AG10803 (cell line): ENCODE measurements around the gene APOA5.

Experiments used
- DNase-seq: peaks from one replicate; pipeline ENCODE4 v3.0.0; 2010; ENCODE audit warnings: low read depth
- H3K4me3 ChIP-seq: 2 replicates; pipeline ENCODE4 v1.5.1; 2011; ENCODE audit warnings: mild to moderate bottlenecking, low read length, control low read depth
- CTCF ChIP-seq: conservative IDR thresholded peaks from 2 replicates; pipeline ENCODE4 v1.5.1; 2011; ENCODE audit warnings: mild to moderate bottlenecking, low read length, control low read depth, inconsistent platforms

The APOA5 gene

GRCh38 chr11:116831790-116832349 lies 40.2 kb upstream of the APOA5 start:
- no peak overlapping the region for H3K4me3 ChIP-seq
- no peak for DNase-seq
- no peak for TF ChIP-seq CTCF

GRCh38 chr11:116830184-116830912 lies 38.7 kb upstream of the APOA5 start:
- no peak for TF ChIP-seq CTCF
- H3K4me3 ChIP-seq: no peak overlapping the region
- DNase-seq: no peak

DNA sequence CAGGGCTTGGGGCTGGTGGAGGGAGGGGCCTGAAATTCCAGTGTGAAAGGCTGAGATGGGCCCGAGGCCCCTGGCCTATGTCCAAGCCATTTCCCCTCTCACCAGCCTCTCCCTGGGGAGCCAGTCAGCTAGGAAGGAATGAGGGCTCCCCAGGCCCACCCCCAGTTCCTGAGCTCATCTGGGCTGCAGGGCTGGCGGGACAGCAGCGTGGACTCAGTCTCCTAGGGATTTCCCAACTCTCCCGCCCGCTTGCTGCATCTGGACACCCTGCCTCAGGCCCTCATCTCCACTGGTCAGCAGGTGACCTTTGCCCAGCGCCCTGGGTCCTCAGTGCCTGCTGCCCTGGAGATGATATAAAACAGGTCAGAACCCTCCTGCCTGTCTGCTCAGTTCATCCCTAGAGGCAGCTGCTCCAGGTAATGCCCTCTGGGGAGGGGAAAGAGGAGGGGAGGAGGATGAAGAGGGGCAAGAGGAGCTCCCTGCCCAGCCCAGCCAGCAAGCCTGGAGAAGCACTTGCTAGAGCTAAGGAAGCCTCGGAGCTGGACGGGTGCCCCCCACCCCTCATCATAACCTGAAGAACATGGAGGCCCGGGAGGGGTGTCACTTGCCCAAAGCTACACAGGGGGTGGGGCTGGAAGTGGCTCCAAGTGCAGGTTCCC lies 38.0 kb upstream of the APOA5 start, which contains the start of gene APOC3:
Gene APOC3 (plus strand): TSS at position 383 of the 659 bp plus-strand sequence. CDS start 676 bp downstream, outside the sequence.
- TF ChIP-seq CTCF: no peak
- H3K4me3 ChIP-seq: no peak within 1 kb of the TSS
- peak; percentile 32 for DNase-seq

DNA sequence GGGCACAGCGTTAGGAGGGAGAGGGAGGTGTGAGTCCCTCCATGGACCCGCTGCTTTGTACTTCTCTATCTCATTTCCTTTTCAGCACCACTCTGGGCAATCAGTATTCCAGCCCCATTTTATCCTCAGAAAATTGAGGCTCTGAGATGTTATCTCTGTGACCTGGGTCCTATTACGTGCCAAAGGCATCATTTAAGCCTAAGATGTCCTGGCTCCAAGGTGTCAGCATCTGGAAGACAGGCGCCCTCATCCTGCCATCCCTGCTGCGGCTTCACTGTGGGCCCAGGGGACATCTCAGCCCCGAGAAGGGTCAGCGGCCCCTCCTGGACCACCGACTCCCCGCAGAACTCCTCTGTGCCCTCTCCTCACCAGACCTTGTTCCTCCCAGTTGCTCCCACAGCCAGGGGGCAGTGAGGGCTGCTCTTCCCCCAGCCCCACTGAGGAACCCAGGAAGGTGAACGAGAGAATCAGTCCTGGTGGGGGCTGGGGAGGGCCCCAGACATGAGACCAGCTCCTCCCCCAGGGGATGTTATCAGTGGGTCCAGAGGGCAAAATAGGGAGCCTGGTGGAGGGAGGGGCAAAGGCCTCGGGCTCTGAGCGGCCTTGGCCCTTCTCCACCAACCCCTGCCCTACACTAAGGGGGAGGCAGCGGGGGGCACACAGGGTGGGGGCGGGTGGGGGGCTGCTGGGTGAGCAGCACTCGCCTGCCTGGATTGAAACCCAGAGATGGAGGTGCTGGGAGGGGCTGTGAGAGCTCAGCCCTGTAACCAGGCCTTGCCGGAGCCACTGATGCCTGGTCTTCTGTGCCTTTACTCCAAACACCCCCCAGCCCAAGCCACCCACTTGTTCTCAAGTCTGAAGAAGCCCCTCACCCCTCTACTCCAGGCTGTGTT lies 37.2 kb upstream of the APOA5 start:
- DNase-seq: no peak
- no peak overlapping the region for H3K4me3 ChIP-seq
- no peak for TF ChIP-seq CTCF

GRCh38 chr11:116827461-116827860 lies 35.8 kb upstream of the APOA5 start:
- DNase-seq: no peak

More at GRCh38 chr11:116827461-116827860, 35.8 kb upstream of the APOA5 start:
- no peak overlapping the region for H3K4me3 ChIP-seq
- TF ChIP-seq CTCF: no peak
